OCI-LY3 (cell line): ENCODE measurements around the gene CATSPERE.
"Not testable (repeated sequence)": the region's sequence is repeated elsewhere in the genome, so short reads cannot be mapped to it uniquely, and the experiment has no call there.

Experiments
- H2AFZ ChIP-seq: fragments of 200-600, 300-600 bp; shearing (Covaris generic); 2 replicates; pipeline ENCODE4 v1.6.0; 2014; ENCODE audit warnings: antibody characterized with exemption, low read depth, low read length
- H3K27ac ChIP-seq: fragments of 200-600, 300-600 bp; sonication (generic); 2 replicates; pipeline ENCODE4 v1.5.1; 2014; ENCODE audit warnings: mild to moderate bottlenecking, low read length, moderate library complexity, mixed read lengths
- H3K27me3 ChIP-seq: fragments of 200-600, 300-600 bp; sonication (generic); 2 replicates; pipeline ENCODE4 v1.6.1; 2014; ENCODE audit warnings: low read depth, low read length, mixed read lengths
- H3K36me3 ChIP-seq: fragments of 200-600, 300-600 bp; sonication (generic); replicated peaks from 2 replicates; pipeline ENCODE3; 2014; ENCODE audit warnings: low read depth, low read length, mixed read lengths
- H3K4me1 ChIP-seq: fragments of 300-600, 200-600 bp; sonication (generic); 2 replicates; pipeline ENCODE4 v1.6.1; 2014; ENCODE audit warnings: low read length, mixed read lengths
- H3K4me2 ChIP-seq: fragments of 200-600, 300-600 bp; sonication (generic); 2 replicates; pipeline ENCODE4 v1.6.1; 2014; ENCODE audit warnings: low read length, mixed read lengths
- H3K4me3 ChIP-seq: fragments of 300-600, 200-600 bp; sonication (generic); 2 replicates; pipeline ENCODE4 v1.5.1; 2014; ENCODE audit warnings: antibody characterized with exemption, mild to moderate bottlenecking, low read length, moderate library complexity
- H3K79me2 ChIP-seq: fragments of 300-600, 200-600 bp; shearing (Covaris generic); 2 replicates; pipeline ENCODE4 v1.6.1; 2014; ENCODE audit warnings: mild to moderate bottlenecking, low read length, mixed read lengths
- H3K9ac ChIP-seq: fragments of 300-600, 200-600 bp; shearing (Covaris generic); 2 replicates; pipeline ENCODE4 v1.6.0; 2014; ENCODE audit warnings: mild to moderate bottlenecking, low read length, moderate library complexity
- H3K9me3 ChIP-seq: fragments of 200-600, 300-600 bp; shearing (Covaris generic); 2 replicates; pipeline ENCODE4 v1.6.1; 2014; ENCODE audit warnings: low read length, mixed read lengths; ENCODE audit not compliant: insufficient read depth
- H4K20me1 ChIP-seq: fragments of 200-600, 300-600 bp; sonication (generic); 2 replicates; pipeline ENCODE4 v1.6.1; 2016; ENCODE audit warnings: low read length, mixed read lengths; ENCODE audit not compliant: insufficient read depth
- CTCF ChIP-seq: fragments of 200-600, 300-600 bp; sonication (generic); IDR thresholded peaks from 2 replicates; pipeline ENCODE4 v1.5.1; 2014; ENCODE audit warnings: antibody characterized with exemption, low read length, low read depth
- EZH2phosphoT487 ChIP-seq: fragments of 200-600 bp; shearing (Covaris generic); IDR thresholded peaks from 2 replicates; pipeline ENCODE4 v1.6.1; 2018; ENCODE audit warnings: antibody characterized with exemption, mixed run types, low read depth

CATSPERE gene

GRCh38 chr1:244460197-244460596 lies 876 bp upstream of the CATSPERE start:
- TF ChIP-seq CTCF (no peak), EZH2phosphoT487 (no peak)
- Histone ChIP-seq H3K4me3 (no peak overlapping the region), H3K27me3 (no peaks in the 10 kb centered on the region), H4K20me1 (no peaks in the 10 kb centered on the region), H3K27ac (no peak overlapping the region), H3K9me3 (no peaks in the 10 kb centered on the region), H2AFZ (no peak overlapping the region), H3K36me3 (no peaks in the 10 kb centered on the region), H3K79me2 (no peaks in the 10 kb centered on the region), H3K4me1 (peaks cover 13% of the 10 kb centered on the region), H3K4me2 (no peak overlapping the region), H3K9ac (no peak overlapping the region)

GRCh38 chr1:244466724-244467123 lies 5.7 kb downstream of the CATSPERE start:
- Histone ChIP-seq H3K9me3 (no peaks in the 10 kb centered on the region), H3K4me3 (no peak overlapping the region), H2AFZ (no peak overlapping the region), H3K4me1 (peaks cover 2% of the 10 kb centered on the region; the same call in 1 of the 2 replicates), H3K4me2 (no peak overlapping the region), H3K27me3 (no peaks in the 10 kb centered on the region), H3K27ac (no peak overlapping the region), H3K79me2 (no peaks in the 10 kb centered on the region), H3K9ac (no peak overlapping the region), H4K20me1 (no peaks in the 10 kb centered on the region), H3K36me3 (no peaks in the 10 kb centered on the region)
- TF ChIP-seq CTCF, result no peak
- no peak for TF ChIP-seq EZH2phosphoT487

- no peaks in the 10 kb centered on the region for H3K27me3 ChIP-seq
- H3K4me3 ChIP-seq, result no peak overlapping the region
- no peaks in the 10 kb centered on the region for H4K20me1 ChIP-seq
- H3K27ac ChIP-seq, result no peak overlapping the region
- no peaks in the 10 kb centered on the region for H3K79me2 ChIP-seq
- H3K4me2 ChIP-seq, result no peak overlapping the region
- no peaks in the 10 kb centered on the region for H3K36me3 ChIP-seq
- no peaks in the 10 kb centered on the region for H3K4me1 ChIP-seq
- H2AFZ ChIP-seq, result no peak overlapping the region
- H3K9me3 ChIP-seq, result no peaks in the 10 kb centered on the region
- no peak overlapping the region for H3K9ac ChIP-seq
- no peak for TF ChIP-seq CTCF
- no peak for TF ChIP-seq EZH2phosphoT487
Measured at GRCh38 chr1:244473059-244473605, 12.1 kb downstream of the CATSPERE start.

- not testable (repeated sequence) for H4K20me1 ChIP-seq, H3K9me3 ChIP-seq, H3K27ac ChIP-seq, H2AFZ ChIP-seq, H3K4me1 ChIP-seq, H3K27me3 ChIP-seq, H3K79me2 ChIP-seq, H3K36me3 ChIP-seq, H3K4me3 ChIP-seq, H3K9ac ChIP-seq, H3K4me2 ChIP-seq
Measured at GRCh38 chr1:244484971-244485370, 23.9 kb downstream of the CATSPERE start.

GRCh38 chr1:244494653-244495052 lies 33.6 kb downstream of the CATSPERE start:
- no peak overlapping the region for H3K4me3 ChIP-seq
- no peaks in the 10 kb centered on the region for H4K20me1 ChIP-seq
- H3K4me2 ChIP-seq, result no peak overlapping the region
- TF ChIP-seq CTCF (no peak), EZH2phosphoT487 (no peak)
- no peaks in the 10 kb centered on the region for H3K9me3 ChIP-seq
- H3K9ac ChIP-seq, result no peak overlapping the region
- H2AFZ ChIP-seq, result no peak overlapping the region
- H3K4me1 ChIP-seq, result no peaks in the 10 kb centered on the region
- H3K27me3 ChIP-seq, result 0 out of 2 replicates have a peak, but pooled peaks cover 5% of the 10 kb centered on the region
- no peak overlapping the region for H3K27ac ChIP-seq
- H3K79me2 ChIP-seq, result no peaks in the 10 kb centered on the region
- no peaks in the 10 kb centered on the region for H3K36me3 ChIP-seq
